A673 (cell line): ENCODE data around the gene INPP5E. TPM values are rescaled to one million over a fixed set of nuclear protein-coding genes. Genes with fewer than 3 reads are reported as not detected.

Source experiments
- BruUV-seq: library from RNA; stranded (reverse); fragments of 400-500 nt; replicated peaks from 2 replicates; lab custom pipeline; 2021; lab: Mats Ljungman, UMichigan
- CTCF ChIA-PET: fragments of 300-600 bp; sonication (Branson Sonifier 250); formaldehyde crosslinking; loops from one replicate; lab custom pipeline; 2022; ENCODE audit warnings: antibody characterized with exemption; lab: Charles Lee
- POLR2A ChIA-PET: fragments of 300-600 bp; sonication (Branson Sonifier 250); formaldehyde crosslinking; loops from one replicate; lab custom pipeline; 2022; ENCODE audit warnings: antibody characterized with exemption; ENCODE audit not compliant: low non-redundant PET; lab: Charles Lee
- DNase-seq: peaks from one replicate; pipeline ENCODE4 v3.0.0-alpha.2; 2015; ENCODE audit warnings: low spot score
- H3K27ac ChIP-seq: fragments of 200-600 bp; sonication (generic); 2 replicates; pipeline ENCODE4 v1.5.1; 2016; ENCODE audit warnings: mixed run types, low read depth, mild to moderate bottlenecking, mixed read lengths, antibody characterized with exemption, low read length; ENCODE audit not compliant: poor library complexity, severe bottlenecking
- H3K27me3 ChIP-seq: fragments of 200-600 bp; sonication (generic); replicated peaks from 2 replicates; pipeline ENCODE4 v1.6.1; 2017; ENCODE audit warnings: mixed run types, low read depth, mild to moderate bottlenecking, mixed read lengths, antibody characterized with exemption, low read length; ENCODE audit not compliant: insufficient read depth, poor library complexity
- H3K36me3 ChIP-seq: fragments of 200-600 bp; sonication (generic); 2 replicates; pipeline ENCODE4 v1.6.1; 2016; ENCODE audit warnings: mixed run types, mild to moderate bottlenecking, mixed read lengths, antibody characterized with exemption, low read length; ENCODE audit not compliant: insufficient read depth, poor library complexity, severe bottlenecking
- H3K4me1 ChIP-seq: fragments of 200-600 bp; sonication (generic); 2 replicates; pipeline ENCODE4 v1.6.1; 2017; ENCODE audit warnings: mixed run types, mild to moderate bottlenecking, mixed read lengths, antibody characterized with exemption, low read length; ENCODE audit not compliant: insufficient read depth, poor library complexity, severe bottlenecking
- H3K4me3 ChIP-seq: fragments of 200-600 bp; sonication (generic); 2 replicates; pipeline ENCODE4 v1.5.1; 2016; ENCODE audit warnings: low read depth, mixed run types, mild to moderate bottlenecking, mixed read lengths, low read length; ENCODE audit not compliant: poor library complexity, severe bottlenecking
- H3K9me3 ChIP-seq: fragments of 200-600 bp; sonication (generic); 2 replicates; pipeline ENCODE4 v1.6.1; 2016; ENCODE audit warnings: mixed run types, low read depth, mild to moderate bottlenecking, mixed read lengths, antibody characterized with exemption, low read length; ENCODE audit not compliant: poor library complexity, severe bottlenecking
- CTCF ChIP-seq: fragments of 300-800, 200-600 bp; sonication (generic); conservative IDR thresholded peaks from 2 replicates; pipeline ENCODE4 v1.5.1; 2017; ENCODE audit warnings: low read depth, mild to moderate bottlenecking, antibody characterized with exemption, low read length, moderate library complexity, mixed read lengths
- EZH2 ChIP-seq: fragments of 200-600 bp; sonication (generic); IDR thresholded peaks from 2 replicates; pipeline ENCODE4 v1.6.1; 2017; ENCODE audit warnings: borderline replicate concordance, low read depth, mild to moderate bottlenecking, mixed read lengths, antibody characterized with exemption, low read length; ENCODE audit not compliant: poor library complexity, severe bottlenecking
- intact Hi-C: fragments of 100-400 bp; cut with micrococcal nuclease; formaldehyde crosslinking; loops from one replicate; pipeline ENCODE4 v1.10.0; 2022; ENCODE audit not compliant: unreplicated experiment
- total RNA-seq: library from RNA; stranded (reverse); gene quantifications from 2 replicates; pipeline ENCODE4 v1.2.3, GENCODE V29; 2021

The INPP5E gene
- total RNA-seq, 1 experiment from 2014 or later: 26.2 TPM

GRCh38 chr9:136456258-136456657 is 16.6 kb upstream of the INPP5E start:
- POLR2A ChIA-PET: no interaction called here
- Histone ChIP-seq H3K27ac (no peak overlapping the region), H3K36me3 (peaks cover 72% of the 10 kb centered on the region), H3K4me3 (no peak overlapping the region), H3K27me3 (no peaks in the 10 kb centered on the region), H3K9me3 (no peaks in the 10 kb centered on the region), H3K4me1 (no peaks in the 10 kb centered on the region)
- no TSS peak for BruUV-seq
- intact Hi-C loops: no loop called here
- TF ChIP-seq EZH2: no peak
- TF ChIP-seq CTCF: no peak
- DNase-seq: no peak
- CTCF ChIA-PET: no interaction called here

- H3K9me3 ChIP-seq: no peaks in the 10 kb centered on the region
- ChIA-PET POLR2A (no interaction called here), CTCF (no interaction called here)
- no peaks in the 10 kb centered on the region for H3K27me3 ChIP-seq
- TF ChIP-seq CTCF: no peak
- TF ChIP-seq EZH2: no peak
- no peak overlapping the region for H3K4me3 ChIP-seq
- BruUV-seq: no TSS peak
- H3K27ac ChIP-seq: no peak overlapping the region
- H3K4me1 ChIP-seq: no peaks in the 10 kb centered on the region
- H3K36me3 ChIP-seq: peaks cover 71% of the 10 kb centered on the region
- no peak for DNase-seq
- intact Hi-C loops: no loop called here
Observed at GRCh38 chr9:136455043-136456002, 15.7 kb upstream of the INPP5E start.

GRCh38 chr9:136454026-136454796 is 14.6 kb upstream of the INPP5E start:
- no peak for DNase-seq
- ChIA-PET CTCF (no interaction called here), POLR2A (no interaction called here)
- no TSS peak for BruUV-seq
- TF ChIP-seq EZH2 (no peak), CTCF (no peak)
- no peaks in the 10 kb centered on the region for H3K4me1 ChIP-seq
- no peak overlapping the region for H3K27ac ChIP-seq
- H3K9me3 ChIP-seq: no peaks in the 10 kb centered on the region
- intact Hi-C loops: no loop called here
- no peak overlapping the region for H3K4me3 ChIP-seq
- peaks cover 68% of the 10 kb centered on the region for H3K36me3 ChIP-seq
- no peaks in the 10 kb centered on the region for H3K27me3 ChIP-seq
